HepG2 (cell line): ENCODE results near the gene DLEC1. TPM values are rescaled to one million over a fixed set of nuclear protein-coding genes. Genes with fewer than 3 reads are reported as not detected.

Source experiments
- ARNT2 ChIP-seq: sonication (generic); formaldehyde crosslinking; IDR thresholded peaks from 2 replicates; pipeline ENCODE4 v1.8.0; 2022; ENCODE audit warnings: mild to moderate bottlenecking, low read depth, missing genetic modification reagents, moderate library complexity
- GRHL1 ChIP-seq: sonication (generic); formaldehyde crosslinking; conservative IDR thresholded peaks from 2 replicates; pipeline ENCODE4 v1.8.0; 2022; ENCODE audit warnings: missing genetic modification reagents
- JUND ChIP-seq: sonication (generic); formaldehyde crosslinking; IDR thresholded peaks from 2 replicates; pipeline ENCODE4 v1.8.0; 2022; ENCODE audit warnings: mild to moderate bottlenecking, missing genetic modification reagents
- MXD1 ChIP-seq: sonication (generic); formaldehyde crosslinking; IDR thresholded peaks from 2 replicates; pipeline ENCODE4 v1.4.0; 2020; ENCODE audit warnings: mild to moderate bottlenecking, missing genetic modification reagents
- NCOA1 ChIP-seq: sonication (generic); formaldehyde crosslinking; IDR thresholded peaks from 2 replicates; pipeline ENCODE4 v1.9.0; 2021; ENCODE audit warnings: missing genetic modification reagents
- SSRP1 ChIP-seq: IDR thresholded peaks from 2 replicates; pipeline ENCODE4 v1.6.1; 2016; ENCODE audit warnings: control low read depth
- TBX3 ChIP-seq: fragments of 450-650 bp; IDR thresholded peaks from 2 replicates; pipeline ENCODE4 v1.6.1; 2017; ENCODE audit warnings: antibody characterized with exemption, mild to moderate bottlenecking, inconsistent platforms, borderline replicate concordance
- U2AF1 ChIP-seq: fragments of 200-400 bp; formaldehyde crosslinking; optimal IDR thresholded peaks from 2 replicates; pipeline ENCODE3; 2017; ENCODE audit warnings: mild to moderate bottlenecking, low read depth, low read length
- ZNF441 ChIP-seq: sonication (generic); formaldehyde crosslinking; IDR thresholded peaks from 2 replicates; pipeline ENCODE4 v1.7.0; 2021; ENCODE audit warnings: missing genetic modification reagents, borderline replicate concordance
- ZNF564 ChIP-seq: sonication (generic); formaldehyde crosslinking; IDR thresholded peaks from 2 replicates; pipeline ENCODE4 v1.8.1; 2023; ENCODE audit warnings: mild to moderate bottlenecking, missing genetic modification reagents
- ZNF749 ChIP-seq: sonication (generic); formaldehyde crosslinking; IDR thresholded peaks from 2 replicates; pipeline ENCODE4 v1.8.0; 2022; ENCODE audit warnings: mild to moderate bottlenecking, missing genetic modification reagents, moderate library complexity, borderline replicate concordance
- ZSCAN30 ChIP-seq: sonication (generic); formaldehyde crosslinking; IDR thresholded peaks from 2 replicates; pipeline ENCODE4 v1.5.0; 2020; ENCODE audit warnings: mild to moderate bottlenecking, missing genetic modification reagents
- polyA plus RNA-seq, 8 experiments: library from polyadenylated mRNA; depleted of rRNA in 3 of 8; stranded (reverse) in 7 of 8; unstranded in 1 of 8; fragments of >200 nt; fragmentation: Illumina TruSeq in 4 of 8; extraction: Trizol in 4 of 8; gene quantifications; 2 replicates each; pipeline versions ENCODE4 v1.2.1 to v1.2.3, GENCODE V29; 2011 to 2016; ENCODE audit warnings: low read depth in 4 of 8, missing spikeins in 1 of 8, mixed read lengths in 1 of 8; ENCODE audit not compliant: insufficient read depth in 1 of 8
- total RNA-seq, 5 experiments: library from RNA; depleted of rRNA; stranded (reverse); fragments of >200 nt; fragmentation: Illumina TruSeq; extraction: Trizol; gene quantifications; 2 replicates each; pipeline ENCODE4 v1.2.3, GENCODE V29; 2016; ENCODE audit warnings: low read depth in 1 of 5
- TF ChIP-seq, protein P1 (sequence below), 2 experiments: IDR thresholded peaks; 2 replicates each; pipeline ENCODE4 v1.6.1; 2011 to 2012; ENCODE audit warnings: low read length in 2 of 2, borderline replicate concordance in 1 of 2, low read depth in 1 of 2, mild to moderate bottlenecking in 1 of 2, moderate library complexity in 1 of 2
- TF ChIP-seq, protein P2 (sequence below): sonication (generic); formaldehyde crosslinking; IDR thresholded peaks from 2 replicates; pipeline ENCODE4 v1.5.1; 2020; ENCODE audit warnings: missing genetic modification reagents, mild to moderate bottlenecking, borderline replicate concordance
- TF ChIP-seq, protein P3 (sequence below): sonication (generic); formaldehyde crosslinking; conservative IDR thresholded peaks from 2 replicates; pipeline ENCODE4 v1.8.0; 2022; ENCODE audit warnings: low read depth, missing genetic modification reagents

DLEC1 gene
- total and polyA plus RNA-seq, 2 of the 13 experiments (the other 11 are each of a cell fraction or from before 2014, with no cell fraction given) = 0.09 TPM; not detected in 1

- TF ChIP-seq, protein P1, sequence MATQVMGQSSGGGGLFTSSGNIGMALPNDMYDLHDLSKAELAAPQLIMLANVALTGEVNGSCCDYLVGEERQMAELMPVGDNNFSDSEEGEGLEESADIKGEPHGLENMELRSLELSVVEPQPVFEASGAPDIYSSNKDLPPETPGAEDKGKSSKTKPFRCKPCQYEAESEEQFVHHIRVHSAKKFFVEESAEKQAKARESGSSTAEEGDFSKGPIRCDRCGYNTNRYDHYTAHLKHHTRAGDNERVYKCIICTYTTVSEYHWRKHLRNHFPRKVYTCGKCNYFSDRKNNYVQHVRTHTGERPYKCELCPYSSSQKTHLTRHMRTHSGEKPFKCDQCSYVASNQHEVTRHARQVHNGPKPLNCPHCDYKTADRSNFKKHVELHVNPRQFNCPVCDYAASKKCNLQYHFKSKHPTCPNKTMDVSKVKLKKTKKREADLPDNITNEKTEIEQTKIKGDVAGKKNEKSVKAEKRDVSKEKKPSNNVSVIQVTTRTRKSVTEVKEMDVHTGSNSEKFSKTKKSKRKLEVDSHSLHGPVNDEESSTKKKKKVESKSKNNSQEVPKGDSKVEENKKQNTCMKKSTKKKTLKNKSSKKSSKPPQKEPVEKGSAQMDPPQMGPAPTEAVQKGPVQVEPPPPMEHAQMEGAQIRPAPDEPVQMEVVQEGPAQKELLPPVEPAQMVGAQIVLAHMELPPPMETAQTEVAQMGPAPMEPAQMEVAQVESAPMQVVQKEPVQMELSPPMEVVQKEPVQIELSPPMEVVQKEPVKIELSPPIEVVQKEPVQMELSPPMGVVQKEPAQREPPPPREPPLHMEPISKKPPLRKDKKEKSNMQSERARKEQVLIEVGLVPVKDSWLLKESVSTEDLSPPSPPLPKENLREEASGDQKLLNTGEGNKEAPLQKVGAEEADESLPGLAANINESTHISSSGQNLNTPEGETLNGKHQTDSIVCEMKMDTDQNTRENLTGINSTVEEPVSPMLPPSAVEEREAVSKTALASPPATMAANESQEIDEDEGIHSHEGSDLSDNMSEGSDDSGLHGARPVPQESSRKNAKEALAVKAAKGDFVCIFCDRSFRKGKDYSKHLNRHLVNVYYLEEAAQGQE (IDR thresholded peaks at IDR 0.05; ENCODE audit: borderline replicate concordance in 1 of 2, low read depth in 1 of 2, low read length in 2 of 2) = no peak
- TF ChIP-seq, protein P2, sequence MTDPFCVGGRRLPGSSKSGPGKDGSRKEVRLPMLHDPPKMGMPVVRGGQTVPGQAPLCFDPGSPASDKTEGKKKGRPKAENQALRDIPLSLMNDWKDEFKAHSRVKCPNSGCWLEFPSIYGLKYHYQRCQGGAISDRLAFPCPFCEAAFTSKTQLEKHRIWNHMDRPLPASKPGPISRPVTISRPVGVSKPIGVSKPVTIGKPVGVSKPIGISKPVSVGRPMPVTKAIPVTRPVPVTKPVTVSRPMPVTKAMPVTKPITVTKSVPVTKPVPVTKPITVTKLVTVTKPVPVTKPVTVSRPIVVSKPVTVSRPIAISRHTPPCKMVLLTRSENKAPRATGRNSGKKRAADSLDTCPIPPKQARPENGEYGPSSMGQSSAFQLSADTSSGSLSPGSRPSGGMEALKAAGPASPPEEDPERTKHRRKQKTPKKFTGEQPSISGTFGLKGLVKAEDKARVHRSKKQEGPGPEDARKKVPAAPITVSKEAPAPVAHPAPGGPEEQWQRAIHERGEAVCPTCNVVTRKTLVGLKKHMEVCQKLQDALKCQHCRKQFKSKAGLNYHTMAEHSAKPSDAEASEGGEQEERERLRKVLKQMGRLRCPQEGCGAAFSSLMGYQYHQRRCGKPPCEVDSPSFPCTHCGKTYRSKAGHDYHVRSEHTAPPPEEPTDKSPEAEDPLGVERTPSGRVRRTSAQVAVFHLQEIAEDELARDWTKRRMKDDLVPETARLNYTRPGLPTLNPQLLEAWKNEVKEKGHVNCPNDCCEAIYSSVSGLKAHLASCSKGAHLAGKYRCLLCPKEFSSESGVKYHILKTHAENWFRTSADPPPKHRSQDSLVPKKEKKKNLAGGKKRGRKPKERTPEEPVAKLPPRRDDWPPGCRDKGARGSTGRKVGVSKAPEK (CRISPR knock-in tag) = 0 out of 2 replicates have a peak, but pooled peaks have one; percentile 17
- TF ChIP-seq JUND (CRISPR knock-in tag) (no peak), ZNF441 (no peak), SSRP1 (CRISPR knock-in tag) (peak; percentile 32; the same call in 1 of the 2 replicates), NCOA1 (CRISPR knock-in tag) (no peak), ZNF749 (no peak), U2AF1 (no peak), GRHL1 (CRISPR knock-in tag) (no peak), ZSCAN30 (CRISPR knock-in tag) (no peak), ZNF564 (no peak), ARNT2 (CRISPR knock-in tag) (no peak), TBX3 (0 out of 2 replicates have a peak, but pooled peaks have one; percentile 23), MXD1 (CRISPR knock-in tag) (no peak; the same call in 1 of the 2 replicates)
- TF ChIP-seq, protein P3, sequence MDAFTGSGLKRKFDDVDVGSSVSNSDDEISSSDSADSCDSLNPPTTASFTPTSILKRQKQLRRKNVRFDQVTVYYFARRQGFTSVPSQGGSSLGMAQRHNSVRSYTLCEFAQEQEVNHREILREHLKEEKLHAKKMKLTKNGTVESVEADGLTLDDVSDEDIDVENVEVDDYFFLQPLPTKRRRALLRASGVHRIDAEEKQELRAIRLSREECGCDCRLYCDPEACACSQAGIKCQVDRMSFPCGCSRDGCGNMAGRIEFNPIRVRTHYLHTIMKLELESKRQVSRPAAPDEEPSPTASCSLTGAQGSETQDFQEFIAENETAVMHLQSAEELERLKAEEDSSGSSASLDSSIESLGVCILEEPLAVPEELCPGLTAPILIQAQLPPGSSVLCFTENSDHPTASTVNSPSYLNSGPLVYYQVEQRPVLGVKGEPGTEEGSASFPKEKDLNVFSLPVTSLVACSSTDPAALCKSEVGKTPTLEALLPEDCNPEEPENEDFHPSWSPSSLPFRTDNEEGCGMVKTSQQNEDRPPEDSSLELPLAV (CRISPR knock-in tag) = no peak
Measured at GRCh38 chr3:38117748-38118420, 78.9 kb downstream of the DLEC1 start (continued).
